GM19438 (cell line): ENCODE measurements around the gene NOCT.
A peak's percentile ranks its signal among the peaks of the same experiment; 100 is the strongest.
"Not testable (repeated sequence)": the region's sequence is repeated elsewhere in the genome, so short reads cannot be mapped to it uniquely, and the experiment has no call there.

Experiments
- ATAC-seq: cut with Tn5 transposase; IDR thresholded peaks from one replicate; pipeline ENCODE4 v1.9.1; 2021; ENCODE audit warnings: low read depth; ENCODE audit not compliant: unreplicated experiment

NOCT gene

GRCh38 chr4:139015269-139015947 lies at the start of gene NOCT:
NOCT (plus strand) TSS chr4:139015781; CDS start chr4:139015982, 201 bp downstream.
- ATAC-seq, result peak; percentile 91

- peak; percentile 93 for ATAC-seq
Observed at GRCh38 chr4:138967313-138967712, 48.3 kb upstream of the NOCT start.

- peak; percentile 33 for ATAC-seq
Observed at GRCh38 chr4:138972956-138973801, 42.4 kb upstream of the NOCT start.

GRCh38 chr4:138975225-138975624 lies 40.4 kb upstream of the NOCT start:
- no peak for ATAC-seq

GRCh38 chr4:138976526-138976925 lies 39.1 kb upstream of the NOCT start:
- no peak for ATAC-seq

GRCh38 chr4:138977524-138977923 lies 38.1 kb upstream of the NOCT start:
- ATAC-seq, result peak; percentile 92

GRCh38 chr4:138978028-138978585 lies 37.5 kb upstream of the NOCT start:
- ATAC-seq, result no peak

GRCh38 chr4:138978600-138978999 lies 37.0 kb upstream of the NOCT start:
- ATAC-seq, result no peak

- ATAC-seq, result no peak
Observed at GRCh38 chr4:138979742-138980141, 35.8 kb upstream of the NOCT start.

GRCh38 chr4:138981930-138982390 lies 33.6 kb upstream of the NOCT start:
- no peak for ATAC-seq

- ATAC-seq, result no peak
Observed at GRCh38 chr4:138982754-138983153, 32.8 kb upstream of the NOCT start.

- no peak for ATAC-seq
Observed at GRCh38 chr4:138983690-138984089, 31.9 kb upstream of the NOCT start.

- ATAC-seq, result no peak
Observed at GRCh38 chr4:138984647-138985046, 30.9 kb upstream of the NOCT start.

GRCh38 chr4:138992676-138993075 lies 22.9 kb upstream of the NOCT start:
- no peak for ATAC-seq

- ATAC-seq, result no peak
Observed at GRCh38 chr4:138996090-138996489, 19.5 kb upstream of the NOCT start.

- no peak for ATAC-seq
Observed at GRCh38 chr4:138999666-139000065, 15.9 kb upstream of the NOCT start.

- ATAC-seq, result not testable (repeated sequence)
Observed at GRCh38 chr4:139000134-139000533, 15.4 kb upstream of the NOCT start.

GRCh38 chr4:139001430-139001829 lies 14.2 kb upstream of the NOCT start:
- not testable (repeated sequence) for ATAC-seq

GRCh38 chr4:139003668-139004067 lies 11.9 kb upstream of the NOCT start:
- ATAC-seq, result not testable (repeated sequence)

GRCh38 chr4:139005774-139006173 lies 9.8 kb upstream of the NOCT start:
- ATAC-seq, result no peak

GRCh38 chr4:139007640-139008039 lies 7.9 kb upstream of the NOCT start:
- ATAC-seq, result no peak
